Calu3 (cell line): ENCODE results near the gene GPR183. TPM values are rescaled to one million over a fixed set of nuclear protein-coding genes. Genes with fewer than 3 reads are reported as not detected.

Experiments
- BruUV-seq: library from RNA; stranded (reverse); fragments of 400-500 nt; replicated peaks from 2 replicates; lab custom pipeline; 2021; lab: Mats Ljungman, UMichigan
- CTCF ChIA-PET: fragments of 300-600 bp; sonication (Branson Sonifier 250); formaldehyde crosslinking; loops from one replicate; lab custom pipeline; 2022; ENCODE audit warnings: antibody characterized with exemption; lab: Charles Lee
- DNase-seq: peaks from one replicate; pipeline ENCODE4 v3.0.0; 2022
- H3K27ac Mint-ChIP-seq: one replicate; pipeline ENCODE4 v1.8.0; 2022; ENCODE audit warnings: mixed read lengths; ENCODE audit not compliant: unreplicated experiment
- H3K27me3 Mint-ChIP-seq: one replicate; pipeline ENCODE4 v1.8.0; 2022; ENCODE audit warnings: mixed read lengths; ENCODE audit not compliant: unreplicated experiment
- H3K36me3 Mint-ChIP-seq: one replicate; pipeline ENCODE4 v1.8.0; 2022; ENCODE audit warnings: mild to moderate bottlenecking, moderate library complexity, mixed read lengths; ENCODE audit not compliant: insufficient read depth, unreplicated experiment
- H3K4me1 Mint-ChIP-seq: one replicate; pipeline ENCODE4 v1.8.0; 2022; ENCODE audit warnings: mild to moderate bottlenecking, low read depth, mixed read lengths; ENCODE audit not compliant: unreplicated experiment
- H3K4me3 Mint-ChIP-seq: one replicate; pipeline ENCODE4 v1.8.0; 2022; ENCODE audit warnings: mild to moderate bottlenecking, low read depth, moderate library complexity, mixed read lengths; ENCODE audit not compliant: unreplicated experiment
- H3K9me3 Mint-ChIP-seq: one replicate; pipeline ENCODE4 v1.8.0; 2022; ENCODE audit warnings: low read depth, mixed read lengths; ENCODE audit not compliant: unreplicated experiment
- intact Hi-C: fragments of 100-400 bp; cut with micrococcal nuclease; formaldehyde crosslinking; loops from one replicate; pipeline ENCODE4 v1.10.0; 2022; ENCODE audit not compliant: unreplicated experiment
- total RNA-seq: library from RNA; stranded (reverse); gene quantifications from 2 replicates; pipeline ENCODE4 v1.2.3, GENCODE V29; 2022
- TF ChIP-seq, protein P1 (sequence below): fragments of 200-600 bp; IDR thresholded peaks from one replicate; pipeline ENCODE4 v1.8.0; 2022; ENCODE audit warnings: antibody characterized with exemption; ENCODE audit not compliant: unreplicated experiment

Gene GPR183
- total RNA-seq, 1 experiment from 2014 or later, result not detected

DNA sequence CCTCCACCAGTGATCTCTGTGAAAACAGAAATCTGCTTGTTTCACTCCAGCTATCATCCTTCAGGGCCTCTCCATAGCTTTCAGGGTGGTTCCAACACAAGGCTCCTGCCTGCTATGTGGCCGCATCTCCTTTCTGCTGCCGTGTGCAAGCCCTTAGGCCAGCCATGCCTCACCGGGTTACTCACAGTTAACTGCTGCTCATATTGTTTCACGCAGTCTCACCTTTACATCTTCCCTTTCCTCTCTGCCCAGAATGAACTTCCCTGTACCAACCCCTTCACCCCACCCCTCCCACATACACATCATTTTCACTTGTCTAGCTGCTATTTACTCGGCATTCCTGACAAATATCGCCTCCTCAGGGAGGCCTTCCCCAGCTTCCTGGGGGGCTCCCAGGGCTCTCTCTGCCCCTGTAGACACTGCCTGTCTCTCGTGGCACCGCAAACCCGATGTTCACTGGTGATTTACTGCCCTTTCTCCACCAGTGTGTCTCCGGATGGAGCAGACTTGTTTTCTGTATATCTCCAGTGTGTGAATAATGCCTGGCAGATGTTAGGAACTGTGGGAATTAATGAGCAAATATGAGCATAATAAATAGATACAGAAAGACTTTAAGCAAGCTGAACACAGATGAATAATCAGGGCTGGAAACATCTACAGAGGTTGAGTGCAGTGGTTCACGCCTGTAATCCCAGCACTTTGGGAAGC is 39.3 kb upstream of the GPR183 start:
- CTCF ChIA-PET, result no interaction called here
- H3K4me1 Mint-ChIP-seq, result no peaks in the 10 kb centered on the region
- H3K9me3 Mint-ChIP-seq, result no peaks in the 10 kb centered on the region
- H3K4me3 Mint-ChIP-seq, result no peak overlapping the region
- DNase-seq, result no peak
- H3K27me3 Mint-ChIP-seq, result no peaks in the 10 kb centered on the region
- H3K27ac Mint-ChIP-seq, result no peak overlapping the region
- intact Hi-C loops, result no loop called here
- H3K36me3 Mint-ChIP-seq, result no peaks in the 10 kb centered on the region
- TF ChIP-seq, protein P1, sequence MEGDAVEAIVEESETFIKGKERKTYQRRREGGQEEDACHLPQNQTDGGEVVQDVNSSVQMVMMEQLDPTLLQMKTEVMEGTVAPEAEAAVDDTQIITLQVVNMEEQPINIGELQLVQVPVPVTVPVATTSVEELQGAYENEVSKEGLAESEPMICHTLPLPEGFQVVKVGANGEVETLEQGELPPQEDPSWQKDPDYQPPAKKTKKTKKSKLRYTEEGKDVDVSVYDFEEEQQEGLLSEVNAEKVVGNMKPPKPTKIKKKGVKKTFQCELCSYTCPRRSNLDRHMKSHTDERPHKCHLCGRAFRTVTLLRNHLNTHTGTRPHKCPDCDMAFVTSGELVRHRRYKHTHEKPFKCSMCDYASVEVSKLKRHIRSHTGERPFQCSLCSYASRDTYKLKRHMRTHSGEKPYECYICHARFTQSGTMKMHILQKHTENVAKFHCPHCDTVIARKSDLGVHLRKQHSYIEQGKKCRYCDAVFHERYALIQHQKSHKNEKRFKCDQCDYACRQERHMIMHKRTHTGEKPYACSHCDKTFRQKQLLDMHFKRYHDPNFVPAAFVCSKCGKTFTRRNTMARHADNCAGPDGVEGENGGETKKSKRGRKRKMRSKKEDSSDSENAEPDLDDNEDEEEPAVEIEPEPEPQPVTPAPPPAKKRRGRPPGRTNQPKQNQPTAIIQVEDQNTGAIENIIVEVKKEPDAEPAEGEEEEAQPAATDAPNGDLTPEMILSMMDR, result no peak
- no TSS peak for BruUV-seq

GRCh38 chr13:99345345-99345744 is 38.1 kb upstream of the GPR183 start:
- H3K4me3 Mint-ChIP-seq, result no peak overlapping the region

DNA sequence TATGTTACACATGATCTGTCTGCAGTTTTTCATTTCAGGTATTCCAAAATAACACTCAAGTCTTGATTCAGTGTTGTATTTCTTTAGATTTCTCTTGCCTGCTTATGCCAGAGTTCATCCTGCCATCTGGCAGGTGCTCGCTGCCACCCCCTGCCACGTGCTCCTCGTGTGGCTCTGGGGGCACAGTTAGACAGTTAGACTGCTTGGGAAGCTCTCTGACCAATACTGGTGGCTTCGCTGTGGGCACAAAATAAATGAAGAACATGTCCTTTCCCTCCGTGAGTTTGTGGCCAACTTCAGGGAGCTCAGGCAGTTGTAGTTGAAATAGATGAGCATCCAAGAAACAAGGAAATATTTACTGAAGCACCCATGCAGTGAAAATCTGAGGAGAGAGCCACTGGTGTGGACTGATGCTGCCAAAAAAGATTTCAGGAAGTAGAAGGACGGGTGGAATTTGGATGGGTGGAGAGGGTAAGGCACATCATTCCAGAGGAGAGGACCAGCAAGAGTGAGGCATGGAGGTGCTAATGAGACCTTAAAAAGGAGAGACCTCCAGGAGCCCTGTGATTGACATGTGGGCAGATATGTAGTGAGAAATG is 37.5 kb upstream of the GPR183 start:
- TF ChIP-seq, protein P1, result no peak
- H3K4me1 Mint-ChIP-seq, result no peaks in the 10 kb centered on the region
- no TSS peak for BruUV-seq
- no peaks in the 10 kb centered on the region for H3K9me3 Mint-ChIP-seq
- no peak overlapping the region for H3K27ac Mint-ChIP-seq
- intact Hi-C loops, result no loop called here
- H3K36me3 Mint-ChIP-seq, result no peaks in the 10 kb centered on the region
- no peak overlapping the region for H3K4me3 Mint-ChIP-seq
- CTCF ChIA-PET, result no interaction called here
- H3K27me3 Mint-ChIP-seq, result no peaks in the 10 kb centered on the region
- no peak for DNase-seq

More at GRCh38 chr13:99345345-99345744, 38.1 kb upstream of the GPR183 start:
- Mint-ChIP-seq H3K4me1 (no peaks in the 10 kb centered on the region), H3K27ac (no peak overlapping the region), H3K27me3 (no peaks in the 10 kb centered on the region), H3K9me3 (no peaks in the 10 kb centered on the region), H3K36me3 (no peaks in the 10 kb centered on the region)
- TF ChIP-seq, protein P1, result no peak
- intact Hi-C loops, result no loop called here
- CTCF ChIA-PET, result no interaction called here
- no peak for DNase-seq
- no TSS peak for BruUV-seq

DNA sequence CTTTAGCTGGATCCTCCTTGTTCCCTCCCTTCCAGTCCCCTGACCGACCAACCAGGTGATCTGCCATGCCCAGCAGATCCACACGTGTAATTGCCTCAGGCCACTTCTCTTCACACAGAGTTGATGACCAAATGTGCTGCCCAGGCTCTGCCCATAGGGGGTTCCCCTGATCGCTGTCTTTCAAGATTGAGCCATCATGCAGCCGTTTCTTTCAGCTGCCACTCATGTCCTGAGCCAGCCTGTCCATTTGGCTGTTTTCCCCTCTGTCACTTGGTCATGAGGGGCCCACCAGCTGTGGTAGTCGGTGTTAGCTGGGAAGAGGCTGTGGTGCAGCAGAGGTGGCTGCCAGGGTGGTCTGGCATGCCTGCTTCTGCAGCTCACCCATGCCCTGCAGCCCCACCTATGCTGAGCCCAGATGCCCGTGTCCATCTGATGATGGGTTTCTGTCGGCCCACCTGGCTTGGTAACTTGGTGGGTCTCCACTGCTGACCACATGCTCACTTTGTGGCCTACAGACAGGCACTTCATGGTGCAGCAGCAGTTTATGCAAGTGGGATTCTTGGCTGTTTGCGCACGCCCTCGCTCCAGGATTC is 35.6 kb upstream of the GPR183 start:
- no peaks in the 10 kb centered on the region for H3K27me3 Mint-ChIP-seq
- DNase-seq, result no peak
- intact Hi-C loops, result no loop called here
- no peaks in the 10 kb centered on the region for H3K4me1 Mint-ChIP-seq
- H3K4me3 Mint-ChIP-seq, result no peak overlapping the region
- no peaks in the 10 kb centered on the region for H3K9me3 Mint-ChIP-seq
- TF ChIP-seq, protein P1, result no peak
- no peak overlapping the region for H3K27ac Mint-ChIP-seq
- CTCF ChIA-PET, result no interaction called here
- BruUV-seq, result no TSS peak
- peaks cover 7% of the 10 kb centered on the region for H3K36me3 Mint-ChIP-seq
